ENCODE results near the gene CELF1.

- TF ChIP-seq CTCF (conservative IDR thresholded peaks at IDR 0.05 in 1 of 2, IDR thresholded peaks at IDR 0.05 in 1 of 2; ENCODE audit: low read depth in 1 of 2, low read length in 2 of 2) (no peak), EZH2 (IDR thresholded peaks at IDR 0.05; ENCODE audit: low read length, missing control alignments) (no peak)
These were observed 14.0 kb downstream of the CELF1 start for GRCh38 chr11:47538741-47539565.

All from fibroblast of lung (primary cell).